ENCODE data around the gene MYLK2.

DNA sequence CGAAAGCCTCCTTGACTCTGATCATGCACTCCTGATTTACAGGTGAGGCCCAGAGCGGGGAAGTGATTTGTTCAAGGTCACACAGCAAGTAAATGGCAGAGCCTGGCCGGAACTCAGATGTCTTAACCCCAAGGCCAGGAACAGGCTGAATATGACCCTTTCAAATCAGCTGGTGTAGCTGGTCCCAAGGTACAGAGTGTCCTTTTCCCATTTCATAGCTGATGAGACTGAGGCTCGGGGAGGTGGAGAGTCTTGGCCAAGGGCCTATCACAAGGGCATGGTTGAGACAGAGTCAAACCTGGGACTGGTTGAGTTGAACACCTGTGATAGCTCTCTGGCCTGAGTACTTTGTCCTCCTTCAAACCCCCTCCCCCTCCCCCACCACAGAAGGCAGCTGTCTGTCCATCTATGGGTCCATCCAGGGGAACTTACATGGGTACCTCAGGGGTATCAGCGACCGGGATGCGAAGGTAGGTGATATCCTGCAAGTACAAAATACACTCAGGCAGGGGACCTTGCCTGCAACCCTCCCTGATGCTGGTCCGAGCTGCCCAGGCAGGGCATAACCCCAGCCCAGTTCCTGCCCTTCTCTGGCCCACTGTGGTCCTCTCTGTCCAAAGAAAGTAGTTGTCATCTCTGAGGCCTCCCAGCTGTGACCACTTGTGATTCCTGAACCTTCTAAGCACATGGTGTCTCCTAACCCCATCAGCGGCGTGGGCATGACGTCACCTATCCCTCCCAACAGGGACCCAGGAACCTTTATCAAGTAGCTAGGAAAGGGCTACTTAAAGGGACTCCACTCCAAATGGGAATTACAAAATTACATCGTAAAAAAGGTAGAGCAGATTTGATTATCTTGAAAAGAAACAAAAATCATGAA is 45.6 kb downstream of the MYLK2 start:
- TF ChIP-seq, protein P1, sequence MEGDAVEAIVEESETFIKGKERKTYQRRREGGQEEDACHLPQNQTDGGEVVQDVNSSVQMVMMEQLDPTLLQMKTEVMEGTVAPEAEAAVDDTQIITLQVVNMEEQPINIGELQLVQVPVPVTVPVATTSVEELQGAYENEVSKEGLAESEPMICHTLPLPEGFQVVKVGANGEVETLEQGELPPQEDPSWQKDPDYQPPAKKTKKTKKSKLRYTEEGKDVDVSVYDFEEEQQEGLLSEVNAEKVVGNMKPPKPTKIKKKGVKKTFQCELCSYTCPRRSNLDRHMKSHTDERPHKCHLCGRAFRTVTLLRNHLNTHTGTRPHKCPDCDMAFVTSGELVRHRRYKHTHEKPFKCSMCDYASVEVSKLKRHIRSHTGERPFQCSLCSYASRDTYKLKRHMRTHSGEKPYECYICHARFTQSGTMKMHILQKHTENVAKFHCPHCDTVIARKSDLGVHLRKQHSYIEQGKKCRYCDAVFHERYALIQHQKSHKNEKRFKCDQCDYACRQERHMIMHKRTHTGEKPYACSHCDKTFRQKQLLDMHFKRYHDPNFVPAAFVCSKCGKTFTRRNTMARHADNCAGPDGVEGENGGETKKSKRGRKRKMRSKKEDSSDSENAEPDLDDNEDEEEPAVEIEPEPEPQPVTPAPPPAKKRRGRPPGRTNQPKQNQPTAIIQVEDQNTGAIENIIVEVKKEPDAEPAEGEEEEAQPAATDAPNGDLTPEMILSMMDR (IDR thresholded peaks at IDR 0.05), result no peak
- TF ChIP-seq POLR2A (IDR thresholded peaks at IDR 0.05), result no peak

Data from body of pancreas (tissue), 4 donors.